OCI-M1 (cell line): ENCODE results near the gene PCBD2.
"Not testable (repeated sequence)": the region's sequence is repeated elsewhere in the genome, so short reads cannot be mapped to it uniquely, and the experiment has no call there.

ENCODE experiments used
- DNase-seq: peaks from one replicate; lab custom pipeline; 2025; lab: John Stamatoyannopoulos, UW

PCBD2 gene

GRCh38 chr5:134963098-134963497 lies 58.2 kb downstream of the PCBD2 start:
- DNase-seq: no peak

- no peak for DNase-seq
Measured at GRCh38 chr5:134964359-134965270, 59.7 kb downstream of the PCBD2 start.

GRCh38 chr5:134965271-134965825 lies 60.4 kb downstream of the PCBD2 start:
- no peak for DNase-seq

- DNase-seq: no peak
Measured at GRCh38 chr5:134967607-134968006, 62.7 kb downstream of the PCBD2 start, which contains the start of gene CATSPER3. Gene CATSPER3, plus strand, starts transcription at chr5:134967907. Its CDS starts 85 bp downstream, at chr5:134967992.

- DNase-seq: no peak
Measured at GRCh38 chr5:134968055-134968454, 63.1 kb downstream of the PCBD2 start.

- DNase-seq: no peak
Measured at GRCh38 chr5:134969166-134969565, 64.2 kb downstream of the PCBD2 start.

GRCh38 chr5:134975078-134975715 lies 70.3 kb downstream of the PCBD2 start:
- no peak for DNase-seq

GRCh38 chr5:134975843-134976242 lies 70.9 kb downstream of the PCBD2 start:
- no peak for DNase-seq

- no peak for DNase-seq
Measured at GRCh38 chr5:134976841-134977240, 71.9 kb downstream of the PCBD2 start.

GRCh38 chr5:134979416-134979815 lies 74.5 kb downstream of the PCBD2 start:
- DNase-seq: no peak

- DNase-seq: peak; percentile 41
Measured at GRCh38 chr5:134982230-134982629, 77.3 kb downstream of the PCBD2 start.

- DNase-seq: no peak
Measured at GRCh38 chr5:134989266-134989830, 84.4 kb downstream of the PCBD2 start.

- not testable (repeated sequence) for DNase-seq
Measured at GRCh38 chr5:134990183-134990582, 85.3 kb downstream of the PCBD2 start.

GRCh38 chr5:134992148-134992547 lies 87.2 kb downstream of the PCBD2 start:
- DNase-seq: no peak

GRCh38 chr5:134993161-134993560 lies 88.2 kb downstream of the PCBD2 start:
- no peak for DNase-seq

GRCh38 chr5:134994560-134995156 lies 89.7 kb downstream of the PCBD2 start:
- DNase-seq: peak; percentile 41

- no peak for DNase-seq
Measured at GRCh38 chr5:134995850-134996402, 91.0 kb downstream of the PCBD2 start.

- no peak for DNase-seq
Measured at GRCh38 chr5:134997015-134997414, 92.1 kb downstream of the PCBD2 start.

GRCh38 chr5:134998068-134998467 lies 93.1 kb downstream of the PCBD2 start:
- DNase-seq: not testable (repeated sequence)

- no peak for DNase-seq
Measured at GRCh38 chr5:135004376-135004775, 99.4 kb downstream of the PCBD2 start.

- DNase-seq: no peak
Measured at GRCh38 chr5:135005076-135005475, 100.1 kb downstream of the PCBD2 start.

- DNase-seq: no peak
Measured at GRCh38 chr5:135007305-135007704, 102.4 kb downstream of the PCBD2 start.
